Upper lobe of left lung (tissue), 6 donors: Measurements from ENCODE around the gene EFCC1. TPM values are rescaled to one million over a fixed set of nuclear protein-coding genes. Genes with fewer than 3 reads are reported as not detected.
"Not testable (repeated sequence)": the region's sequence is repeated elsewhere in the genome, so short reads cannot be mapped to it uniquely, and the experiment has no call there.

Source experiments
- ATAC-seq, 2 donors: fragments of 200-7000 bp; cut with Tn5 transposase; one replicate each; pipeline ENCODE4 v1.9.1; 2022; ENCODE audit warnings: mild to moderate bottlenecking in 2 of 2, moderate library complexity in 2 of 2; ENCODE audit not compliant: low FRiP score in 2 of 2
- DNase-seq, 2 donors: peaks; one replicate each; pipeline ENCODE4 v3.0.0-alpha.2; 2019 to 2020
- H3K27ac ChIP-seq, 4 donors: fragments of 200-600 bp; sonication (generic); one replicate each; pipeline ENCODE4 v1.5.1; 2016 to 2019
- H3K27me3 ChIP-seq, 4 donors: fragments of 200-600 bp; sonication (generic); one replicate each; pipeline ENCODE4 v1.5.1; 2017 to 2019
- H3K36me3 ChIP-seq, 4 donors: fragments of 200-600 bp; sonication (generic); one replicate each; pipeline ENCODE4 v1.5.1; 2016 to 2019
- H3K4me1 ChIP-seq, 4 donors: fragments of 200-600 bp; sonication (generic); one replicate each; pipeline ENCODE4 v1.5.1; 2018 to 2019
- H3K4me3 ChIP-seq, 4 donors: fragments of 200-600 bp; sonication (generic); one replicate each; pipeline ENCODE4 v1.5.1; 2017 to 2019; ENCODE audit warnings: mild to moderate bottlenecking in 2 of 4, moderate library complexity in 1 of 4
- H3K9me3 ChIP-seq, 4 donors: fragments of 200-600 bp; sonication (generic); one replicate each; pipeline ENCODE4 v1.5.1; 2018 to 2019
- CTCF ChIP-seq, 6 experiments: fragments of 450-650 bp in 4 of 6; fragments of 200-600 bp in 2 of 6; sonication (generic) in 2 of 6; IDR thresholded peaks; one replicate each; pipeline ENCODE4 v1.5.1; 2016 to 2019; ENCODE audit warnings: antibody characterized with exemption in 6 of 6
- EP300 ChIP-seq, 4 donors: sonication (generic); formaldehyde crosslinking; IDR thresholded peaks; one replicate each; pipeline ENCODE4 v1.5.1; 2017; ENCODE audit warnings: antibody characterized with exemption in 4 of 4, control low read depth in 2 of 4
- POLR2A ChIP-seq, 4 donors: fragments of 450-650 bp; IDR thresholded peaks; one replicate each; pipeline ENCODE4 v1.5.1; 2016 to 2017; ENCODE audit warnings: antibody characterized with exemption in 4 of 4, mild to moderate bottlenecking in 2 of 4
- POLR2AphosphoS5 ChIP-seq, 2 donors: sonication (generic); formaldehyde crosslinking; IDR thresholded peaks; one replicate each; pipeline ENCODE4 v1.5.1; 2017; ENCODE audit warnings: antibody characterized with exemption in 2 of 2
- WGBS, 2 donors: methylation state at CpG; one replicate each; pipeline ENCODE4 v1.1.5; 2017 to 2018; 5-methylcytosine and 5-hydroxymethylcytosine counted together
- total RNA-seq, 6 donors: library from RNA; depleted of rRNA in 4 of 6; stranded (reverse); fragments of >200 nt in 4 of 6; gene quantifications; one replicate each; pipeline versions ENCODE4 v1.1.0 to v1.2.1, GENCODE V29; 2016 to 2021
- donor health status: DM: no; HTN: no; CAD: no; lungs with moderate emphysema.
- donor health status: DM: no; HTN: yes; CAD: no; lungs with severe emphysema.

Gene EFCC1
- total RNA-seq, 6 donors from 2014 or later = 3.1 to 20.6 (median 11.4) TPM

GRCh38 chr3:129069313-129070085, 68.4 kb downstream of the EFCC1 start:
- 91 to 94% methylated on average over 13 of the region's 13 CpGs for WGBS, 2 donors

GRCh38 chr3:129070086-129070885, 69.2 kb downstream of the EFCC1 start:
- TF ChIP-seq POLR2AphosphoS5 (IDR thresholded peaks at IDR 0.05) (peak in 1 of 2 donors; percentile 14), CTCF (IDR thresholded peaks at IDR 0.05) (no peak)
- Histone ChIP-seq H3K4me1 (peaks cover 0 to 15% (median 6%) of the 10 kb centered on the region in 4 donors), H3K36me3 (no peaks in the 10 kb centered on the region), H3K27ac (no peak overlapping the region), H3K27me3 (no peaks in the 10 kb centered on the region), H3K9me3 (no peaks in the 10 kb centered on the region), H3K4me3 (no peak overlapping the region)
- ATAC-seq (no peak), DNase-seq (no peak)
- WGBS, 2 donors = 78 to 86% methylated on average over 8 of the region's 8 CpGs

More at GRCh38 chr3:129069313-129070085, 68.4 kb downstream of the EFCC1 start:
- DNase-seq, ATAC-seq, H3K4me3 ChIP-seq, H3K9me3 ChIP-seq, H3K36me3 ChIP-seq, H3K27me3 ChIP-seq, H3K27ac ChIP-seq: not testable (repeated sequence)
- TF ChIP-seq EP300 (IDR thresholded peaks at IDR 0.05) = peak in 1 of 4 donors; percentile 10
- peaks cover 0 to 15% (median 6%) of the 10 kb centered on the region in 4 donors for H3K4me1 ChIP-seq

- DNase-seq = no peak
- H3K27ac ChIP-seq = peak overlapping the region in 2 of 4 donors; percentile 14 to 29
- TF ChIP-seq EP300 (IDR thresholded peaks at IDR 0.05) = no peak
- TF ChIP-seq POLR2A (IDR thresholded peaks at IDR 0.05) = no peak
- TF ChIP-seq POLR2AphosphoS5 (IDR thresholded peaks at IDR 0.05) = no peak
- no peak for TF ChIP-seq CTCF (IDR thresholded peaks at IDR 0.05)
- H3K4me1 ChIP-seq = peaks cover 0 to 12% (median 6%) of the 10 kb centered on the region in 4 donors
- ATAC-seq = no peak
- no peak overlapping the region for H3K4me3 ChIP-seq
- no peaks in the 10 kb centered on the region for H3K27me3 ChIP-seq
- H3K9me3 ChIP-seq = no peaks in the 10 kb centered on the region
- no peaks in the 10 kb centered on the region for H3K36me3 ChIP-seq
- WGBS, 2 donors = 63 to 75% methylated on average over 7 of the region's 7 CpGs
Observed at GRCh38 chr3:129077222-129077621, 76.1 kb downstream of the EFCC1 start.

GRCh38 chr3:129078510-129078909, 77.4 kb downstream of the EFCC1 start:
- H3K4me1 ChIP-seq = peaks cover 0 to 12% (median 6%) of the 10 kb centered on the region in 4 donors
- no peak overlapping the region for H3K4me3 ChIP-seq
- H3K27ac ChIP-seq = no peak overlapping the region
- no peaks in the 10 kb centered on the region for H3K27me3 ChIP-seq
- no peaks in the 10 kb centered on the region for H3K9me3 ChIP-seq
- H3K36me3 ChIP-seq = no peaks in the 10 kb centered on the region
- ATAC-seq (no peak), DNase-seq (no peak)
- 93 to 97% methylated on average over 4 to 8 of the region's 8 CpGs for WGBS, 2 donors
- TF ChIP-seq POLR2AphosphoS5 (IDR thresholded peaks at IDR 0.05) (no peak), CTCF (IDR thresholded peaks at IDR 0.05) (no peak), EP300 (IDR thresholded peaks at IDR 0.05) (no peak), POLR2A (IDR thresholded peaks at IDR 0.05) (no peak)

GRCh38 chr3:129081503-129081902, 80.4 kb downstream of the EFCC1 start:
- no peak for DNase-seq
- no peaks in the 10 kb centered on the region for H3K36me3 ChIP-seq

More at GRCh38 chr3:129081503-129081902, 80.4 kb downstream of the EFCC1 start:
- Histone ChIP-seq H3K27ac (no peak overlapping the region), H3K27me3 (no peaks in the 10 kb centered on the region), H3K9me3 (no peaks in the 10 kb centered on the region), H3K4me3 (no peak overlapping the region), H3K4me1 (peaks cover 3 to 14% (median 7%) of the 10 kb centered on the region in 4 donors)
- no peak for TF ChIP-seq POLR2AphosphoS5 (IDR thresholded peaks at IDR 0.05)
- no peak for TF ChIP-seq CTCF (IDR thresholded peaks at IDR 0.05)
- no peak for TF ChIP-seq POLR2A (IDR thresholded peaks at IDR 0.05)
- no peak for TF ChIP-seq EP300 (IDR thresholded peaks at IDR 0.05)
- WGBS, 2 donors = 66 to 70% methylated on average over 8 of the region's 8 CpGs
- ATAC-seq = no peak
